AG10803 (cell line): ENCODE data around the gene TBC1D32.
A peak's percentile ranks its signal among the peaks of the same experiment; 100 is the strongest.

Source experiments
- DNase-seq: peaks from one replicate; pipeline ENCODE4 v3.0.0; 2010; ENCODE audit warnings: low read depth
- H3K4me3 ChIP-seq: 2 replicates; pipeline ENCODE4 v1.5.1; 2011; ENCODE audit warnings: mild to moderate bottlenecking, low read length, control low read depth
- TF ChIP-seq, protein P1 (sequence below): conservative IDR thresholded peaks from 2 replicates; pipeline ENCODE4 v1.5.1; 2011; ENCODE audit warnings: mild to moderate bottlenecking, low read length, control low read depth, inconsistent platforms

TBC1D32 gene

GRCh38 chr6:121260651-121261102, 73.6 kb downstream of the TBC1D32 start:
- H3K4me3 ChIP-seq, result no peak overlapping the region
- TF ChIP-seq, protein P1, sequence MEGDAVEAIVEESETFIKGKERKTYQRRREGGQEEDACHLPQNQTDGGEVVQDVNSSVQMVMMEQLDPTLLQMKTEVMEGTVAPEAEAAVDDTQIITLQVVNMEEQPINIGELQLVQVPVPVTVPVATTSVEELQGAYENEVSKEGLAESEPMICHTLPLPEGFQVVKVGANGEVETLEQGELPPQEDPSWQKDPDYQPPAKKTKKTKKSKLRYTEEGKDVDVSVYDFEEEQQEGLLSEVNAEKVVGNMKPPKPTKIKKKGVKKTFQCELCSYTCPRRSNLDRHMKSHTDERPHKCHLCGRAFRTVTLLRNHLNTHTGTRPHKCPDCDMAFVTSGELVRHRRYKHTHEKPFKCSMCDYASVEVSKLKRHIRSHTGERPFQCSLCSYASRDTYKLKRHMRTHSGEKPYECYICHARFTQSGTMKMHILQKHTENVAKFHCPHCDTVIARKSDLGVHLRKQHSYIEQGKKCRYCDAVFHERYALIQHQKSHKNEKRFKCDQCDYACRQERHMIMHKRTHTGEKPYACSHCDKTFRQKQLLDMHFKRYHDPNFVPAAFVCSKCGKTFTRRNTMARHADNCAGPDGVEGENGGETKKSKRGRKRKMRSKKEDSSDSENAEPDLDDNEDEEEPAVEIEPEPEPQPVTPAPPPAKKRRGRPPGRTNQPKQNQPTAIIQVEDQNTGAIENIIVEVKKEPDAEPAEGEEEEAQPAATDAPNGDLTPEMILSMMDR, result no peak
- peak; percentile 31 for DNase-seq

DNA sequence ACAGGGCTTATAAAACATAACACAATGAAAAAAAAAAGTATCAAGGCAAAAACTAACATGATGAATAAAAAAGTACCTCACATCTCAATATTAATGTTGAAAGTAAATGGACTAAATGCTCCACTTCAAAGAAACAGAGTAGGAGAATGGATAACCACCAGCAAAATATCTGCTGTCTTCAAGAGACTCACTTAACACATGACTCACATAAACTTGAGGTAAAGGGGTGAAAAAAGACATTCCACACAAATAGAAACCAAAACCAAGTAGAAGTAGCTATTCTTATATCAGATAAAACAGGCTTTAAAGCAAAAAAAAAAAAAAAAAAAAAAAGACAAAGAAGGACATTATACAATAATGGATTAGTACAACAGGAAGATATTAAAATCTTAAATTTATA, 86.9 kb downstream of the TBC1D32 start:
- TF ChIP-seq, protein P1, result no peak
- peak; percentile 17 for DNase-seq

DNA sequence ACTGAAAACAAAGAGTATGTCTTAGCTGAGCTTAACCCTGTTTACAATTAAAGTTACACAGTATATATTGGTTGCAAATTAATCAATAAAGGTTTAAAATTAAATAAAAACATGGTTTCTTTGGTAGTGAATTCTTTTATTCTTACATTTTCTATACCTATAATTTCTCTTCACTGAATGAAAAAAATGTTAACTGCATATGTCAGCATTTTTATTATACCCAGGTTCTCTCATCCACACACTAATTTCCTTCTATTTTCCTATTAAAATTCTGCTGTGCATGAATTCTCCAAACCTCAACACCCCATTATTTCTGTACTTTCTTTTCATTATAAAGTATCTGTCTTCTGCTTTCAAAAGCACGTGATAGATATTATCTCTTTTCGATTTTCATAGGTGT, 91.9 kb downstream of the TBC1D32 start:
- TF ChIP-seq, protein P1, result no peak
- no peak overlapping the region for H3K4me3 ChIP-seq
- DNase-seq, result no peak

More for the DNA sequence above, 86.9 kb downstream of the TBC1D32 start:
- no peak overlapping the region for H3K4me3 ChIP-seq

DNA sequence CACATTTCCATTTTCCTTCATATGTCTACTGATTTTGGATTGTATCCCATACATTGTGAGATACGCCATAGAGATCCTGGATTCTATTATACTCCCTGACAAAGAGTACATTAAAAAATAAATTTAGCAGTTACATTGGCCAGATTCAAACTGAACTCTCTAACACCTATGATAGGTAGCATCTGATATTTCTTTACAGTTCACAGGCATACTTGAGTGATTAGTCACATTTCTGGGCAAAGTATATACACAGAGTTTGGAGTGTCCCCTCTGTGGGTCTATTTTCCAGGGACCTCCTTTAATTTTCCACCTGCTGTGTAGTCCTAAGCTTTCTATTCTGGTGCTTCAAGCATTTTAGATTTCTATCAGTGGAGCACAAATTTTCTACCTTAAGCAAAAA, 96.4 kb downstream of the TBC1D32 start:
- no peak overlapping the region for H3K4me3 ChIP-seq
- DNase-seq, result no peak
- TF ChIP-seq, protein P1, result no peak

GRCh38 chr6:121236984-121237383, 97.3 kb downstream of the TBC1D32 start:
- no peak for DNase-seq
- TF ChIP-seq, protein P1, result no peak
- no peak overlapping the region for H3K4me3 ChIP-seq

DNA sequence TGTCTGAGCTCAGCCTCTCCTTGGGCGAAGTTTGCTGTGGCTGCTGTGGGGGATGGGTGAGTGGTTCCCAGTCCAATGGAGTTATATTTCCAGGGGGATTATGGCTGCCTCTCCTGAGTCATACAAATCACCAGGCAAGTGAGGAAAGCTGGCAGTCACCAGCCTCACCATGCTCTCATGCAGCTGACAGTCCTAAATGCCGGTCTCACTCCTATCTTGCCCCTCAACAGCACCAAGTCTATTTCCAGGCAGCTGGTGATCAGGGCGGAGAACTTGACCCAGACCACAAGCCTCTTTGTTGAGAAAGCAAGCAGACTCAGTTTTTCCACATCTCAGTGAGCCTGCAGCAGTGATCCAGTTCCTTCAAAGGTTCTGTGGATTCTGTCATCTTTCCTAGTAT, 98.9 kb downstream of the TBC1D32 start:
- H3K4me3 ChIP-seq, result no peak overlapping the region
- no peak for DNase-seq
- TF ChIP-seq, protein P1, result no peak

GRCh38 chr6:121223930-121224329, 110.3 kb downstream of the TBC1D32 start:
- no peak for DNase-seq
- no peak overlapping the region for H3K4me3 ChIP-seq
- TF ChIP-seq, protein P1, result no peak
